Neural progenitor cell (in vitro differentiated cells): ENCODE data around the gene H2AZ2. TPM values are rescaled to one million over a fixed set of nuclear protein-coding genes. Genes with fewer than 3 reads are reported as not detected.
A peak's percentile ranks its signal among the peaks of the same experiment; 100 is the strongest.

Experiments
- DNase-seq: peaks from one replicate; pipeline ENCODE4 v3.0.0-alpha.2; 2016; ENCODE audit warnings: low spot score
- H2AFZ ChIP-seq: fragments of 200-600 bp; sonication (generic); replicated peaks from 2 replicates; pipeline ENCODE4 v1.6.1; 2016; ENCODE audit warnings: antibody characterized with exemption
- H3F3A ChIP-seq: fragments of 200-600 bp; sonication (generic); 2 replicates; pipeline ENCODE4 v1.6.1; 2016; ENCODE audit warnings: antibody characterized with exemption, low read depth
- H3K27ac ChIP-seq: fragments of 200-600 bp; sonication (generic); 2 replicates; pipeline ENCODE4 v1.5.1; 2016; ENCODE audit warnings: mild to moderate bottlenecking
- H3K27me3 ChIP-seq: fragments of 200-600 bp; sonication (generic); 2 replicates; pipeline ENCODE4 v1.6.1; 2016; ENCODE audit warnings: mild to moderate bottlenecking, moderate library complexity
- H3K36me3 ChIP-seq: fragments of 200-600 bp; sonication (generic); 2 replicates; pipeline ENCODE4 v1.5.1; 2016
- H3K4me1 ChIP-seq: fragments of 200-600 bp; sonication (generic); 2 replicates; pipeline ENCODE4 v1.6.1; 2016; ENCODE audit warnings: mixed run types
- H3K4me2 ChIP-seq: fragments of 200-600 bp; sonication (generic); 2 replicates; pipeline ENCODE4 v1.6.1; 2016
- H3K4me3 ChIP-seq: fragments of 200-600 bp; sonication (generic); 2 replicates; pipeline ENCODE4 v1.5.1; 2016
- H3K79me2 ChIP-seq: fragments of 200-600 bp; sonication (generic); 2 replicates; pipeline ENCODE4 v1.6.1; 2016; ENCODE audit warnings: low read depth
- H3K9ac ChIP-seq: fragments of 200-600 bp; sonication (generic); 2 replicates; pipeline ENCODE4 v1.6.1; 2016
- H3K9me3 ChIP-seq: fragments of 200-600 bp; sonication (generic); 2 replicates; pipeline ENCODE4 v1.5.1; 2016; ENCODE audit warnings: low read depth
- H4K20me1 ChIP-seq: fragments of 200-600 bp; sonication (generic); 2 replicates; pipeline ENCODE4 v1.6.1; 2016; ENCODE audit warnings: low read depth
- H3K27ac Mint-ChIP-seq: 3 replicates; pipeline ENCODE4 v1.8.0; 2021; ENCODE audit warnings: mixed read lengths
- H3K27me3 Mint-ChIP-seq: 2 replicates; pipeline ENCODE4 v1.8.0; 2022; ENCODE audit warnings: low read depth, mild to moderate bottlenecking, inconsistent platforms, moderate library complexity, mixed read lengths; ENCODE audit not compliant: insufficient read depth
- H3K36me3 Mint-ChIP-seq: 3 replicates; pipeline ENCODE4 v1.8.0; 2021; ENCODE audit warnings: mixed read lengths
- H3K4me1 Mint-ChIP-seq: 3 replicates; pipeline ENCODE4 v1.8.0; 2021; ENCODE audit warnings: mixed read lengths
- H3K4me3 Mint-ChIP-seq: 3 replicates; pipeline ENCODE4 v1.8.0; 2021; ENCODE audit warnings: mild to moderate bottlenecking, moderate library complexity, mixed read lengths
- H3K9me3 Mint-ChIP-seq: 3 replicates; pipeline ENCODE4 v1.8.0; 2020; ENCODE audit warnings: mixed read lengths
- EZH2 ChIP-seq: fragments of 200-600 bp; sonication (generic); IDR thresholded peaks from 2 replicates; pipeline ENCODE4 v1.6.1; 2017; ENCODE audit warnings: antibody characterized with exemption, mild to moderate bottlenecking, moderate library complexity
- EZH2phosphoT487 ChIP-seq: fragments of 200-600 bp; sonication (generic); IDR thresholded peaks from 2 replicates; pipeline ENCODE4 v1.6.1; 2017; ENCODE audit warnings: antibody characterized with exemption
- total RNA-seq: library from RNA; depleted of rRNA; stranded (reverse); fragments of >200 nt; gene quantifications from 2 replicates; pipeline ENCODE4 v1.2.3, GENCODE V29; 2015; ENCODE audit warnings: low replicate concordance
- TF ChIP-seq, protein P1 (sequence below): fragments of 200-600 bp; sonication (generic); IDR thresholded peaks from 2 replicates; pipeline ENCODE4 v1.5.1; 2017; ENCODE audit warnings: antibody characterized with exemption, mild to moderate bottlenecking

Gene H2AZ2
- total RNA-seq, 1 donor from 2014 or later, result 462 TPM

- Histone ChIP-seq H3K4me1 (peaks cover 8% of the 10 kb centered on the region), H3K4me3 (no peak overlapping the region), H3K79me2 (peaks cover 39% of the 10 kb centered on the region), H3K27ac (no peak overlapping the region), H3K9ac (no peak overlapping the region), H3K9me3 (no peaks in the 10 kb centered on the region), H3K4me2 (no peak overlapping the region), H3F3A (peaks cover 74% of the 10 kb centered on the region), H4K20me1 (peaks cover 50% of the 10 kb centered on the region), H2AFZ (no peak overlapping the region), H3K36me3 (peaks cover 12% of the 10 kb centered on the region), H3K27me3 (no peaks in the 10 kb centered on the region)
- TF ChIP-seq EZH2phosphoT487 (no peak), EZH2 (no peak)
- TF ChIP-seq, protein P1, sequence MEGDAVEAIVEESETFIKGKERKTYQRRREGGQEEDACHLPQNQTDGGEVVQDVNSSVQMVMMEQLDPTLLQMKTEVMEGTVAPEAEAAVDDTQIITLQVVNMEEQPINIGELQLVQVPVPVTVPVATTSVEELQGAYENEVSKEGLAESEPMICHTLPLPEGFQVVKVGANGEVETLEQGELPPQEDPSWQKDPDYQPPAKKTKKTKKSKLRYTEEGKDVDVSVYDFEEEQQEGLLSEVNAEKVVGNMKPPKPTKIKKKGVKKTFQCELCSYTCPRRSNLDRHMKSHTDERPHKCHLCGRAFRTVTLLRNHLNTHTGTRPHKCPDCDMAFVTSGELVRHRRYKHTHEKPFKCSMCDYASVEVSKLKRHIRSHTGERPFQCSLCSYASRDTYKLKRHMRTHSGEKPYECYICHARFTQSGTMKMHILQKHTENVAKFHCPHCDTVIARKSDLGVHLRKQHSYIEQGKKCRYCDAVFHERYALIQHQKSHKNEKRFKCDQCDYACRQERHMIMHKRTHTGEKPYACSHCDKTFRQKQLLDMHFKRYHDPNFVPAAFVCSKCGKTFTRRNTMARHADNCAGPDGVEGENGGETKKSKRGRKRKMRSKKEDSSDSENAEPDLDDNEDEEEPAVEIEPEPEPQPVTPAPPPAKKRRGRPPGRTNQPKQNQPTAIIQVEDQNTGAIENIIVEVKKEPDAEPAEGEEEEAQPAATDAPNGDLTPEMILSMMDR, result no peak
- peaks cover 18% of the 10 kb centered on the region for H3K4me1 Mint-ChIP-seq
- no peak overlapping the region for H3K4me3 Mint-ChIP-seq
- no peaks in the 10 kb centered on the region for H3K9me3 Mint-ChIP-seq
- no peak overlapping the region for H3K27ac Mint-ChIP-seq
- peaks cover 3% of the 10 kb centered on the region for H3K27me3 Mint-ChIP-seq
- H3K36me3 Mint-ChIP-seq, result peaks cover 36% of the 10 kb centered on the region
- no peak for DNase-seq
Observed at GRCh38 chr7:44802418-44803025, 45.4 kb downstream of the H2AZ2 start.

DNA sequence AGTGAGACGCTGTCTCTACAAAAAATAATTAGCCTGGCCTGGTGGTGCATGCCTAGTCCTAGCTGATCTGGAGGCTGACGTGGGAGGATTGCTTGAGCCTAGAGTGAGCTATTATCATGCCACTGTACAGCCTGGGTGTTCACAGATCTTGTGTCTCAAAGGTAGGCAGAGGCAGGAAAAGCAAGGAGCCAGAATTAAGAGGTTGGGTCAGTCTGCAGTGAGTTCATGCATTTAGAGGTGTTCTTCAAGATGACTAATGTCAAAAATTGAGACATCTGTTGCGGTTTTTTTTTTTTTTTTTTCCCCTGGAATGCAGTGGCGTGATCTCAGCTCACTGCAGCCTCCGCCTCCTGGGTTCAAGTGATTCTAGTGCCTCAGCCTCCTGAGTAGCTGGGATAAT is 46.0 kb downstream of the H2AZ2 start:
- Histone ChIP-seq H3K79me2 (peaks cover 46% of the 10 kb centered on the region), H2AFZ (no peak overlapping the region), H3K4me1 (peaks cover 8% of the 10 kb centered on the region), H3K4me2 (no peak overlapping the region), H3K9me3 (no peaks in the 10 kb centered on the region), H3K4me3 (no peak overlapping the region), H3K9ac (no peak overlapping the region), H3K36me3 (peaks cover 12% of the 10 kb centered on the region), H3K27ac (no peak overlapping the region), H3K27me3 (no peaks in the 10 kb centered on the region), H4K20me1 (peaks cover 56% of the 10 kb centered on the region), H3F3A (peaks cover 78% of the 10 kb centered on the region)
- Mint-ChIP-seq H3K27ac (no peak overlapping the region), H3K36me3 (peaks cover 39% of the 10 kb centered on the region), H3K4me1 (peaks cover 20% of the 10 kb centered on the region), H3K9me3 (no peaks in the 10 kb centered on the region), H3K27me3 (peaks cover 8% of the 10 kb centered on the region), H3K4me3 (no peak overlapping the region)
- TF ChIP-seq, protein P1, result no peak
- no peak for TF ChIP-seq EZH2phosphoT487
- no peak for TF ChIP-seq EZH2
- DNase-seq, result no peak

DNA sequence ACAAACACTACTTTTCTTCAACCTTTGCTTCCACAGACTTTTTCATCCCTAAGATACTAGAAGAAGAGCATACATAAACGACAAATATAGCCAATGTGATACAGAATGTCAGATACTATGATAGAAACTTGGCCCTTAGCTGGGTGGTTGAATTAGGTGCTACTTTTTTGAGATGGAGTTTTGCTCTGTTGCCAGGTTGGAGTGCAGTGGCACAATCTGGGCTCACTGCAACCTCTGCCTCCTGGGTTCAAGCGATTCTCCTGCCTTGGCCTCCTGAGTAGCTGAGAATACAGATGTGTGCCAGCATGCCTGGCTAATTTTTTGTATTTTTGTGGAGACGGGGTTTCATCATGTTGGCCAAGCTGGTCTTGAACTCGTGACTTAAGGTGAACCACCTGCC is 47.9 kb downstream of the H2AZ2 start:
- H3K4me2 ChIP-seq, result no peak overlapping the region
- Mint-ChIP-seq H3K4me3 (peak overlapping the region; percentile 17), H3K4me1 (peaks cover 20% of the 10 kb centered on the region), H3K27me3 (peaks cover 8% of the 10 kb centered on the region), H3K9me3 (no peaks in the 10 kb centered on the region), H3K27ac (no peak overlapping the region), H3K36me3 (peaks cover 38% of the 10 kb centered on the region)
- no peak overlapping the region for H3K9ac ChIP-seq
- no peak overlapping the region for H3K27ac ChIP-seq
- no peak overlapping the region for H2AFZ ChIP-seq
- peaks cover 56% of the 10 kb centered on the region for H4K20me1 ChIP-seq
- no peaks in the 10 kb centered on the region for H3K27me3 ChIP-seq
- H3F3A ChIP-seq, result peaks cover 77% of the 10 kb centered on the region
- H3K36me3 ChIP-seq, result peaks cover 12% of the 10 kb centered on the region
- peaks cover 58% of the 10 kb centered on the region for H3K79me2 ChIP-seq
- no peaks in the 10 kb centered on the region for H3K9me3 ChIP-seq
- peaks cover 8% of the 10 kb centered on the region for H3K4me1 ChIP-seq
- no peak for DNase-seq
- no peak overlapping the region for H3K4me3 ChIP-seq
- TF ChIP-seq, protein P1, result no peak
- no peak for TF ChIP-seq EZH2
- no peak for TF ChIP-seq EZH2phosphoT487
